GM21528 (cell line): ENCODE measurements around the gene ATXN3.

ENCODE experiments used
- ATAC-seq: cut with Tn5 transposase; IDR thresholded peaks from one replicate; pipeline ENCODE4 v1.9.1; 2021; ENCODE audit warnings: mild to moderate bottlenecking, moderate library complexity; ENCODE audit not compliant: unreplicated experiment, low FRiP score

The ATXN3 gene

DNA sequence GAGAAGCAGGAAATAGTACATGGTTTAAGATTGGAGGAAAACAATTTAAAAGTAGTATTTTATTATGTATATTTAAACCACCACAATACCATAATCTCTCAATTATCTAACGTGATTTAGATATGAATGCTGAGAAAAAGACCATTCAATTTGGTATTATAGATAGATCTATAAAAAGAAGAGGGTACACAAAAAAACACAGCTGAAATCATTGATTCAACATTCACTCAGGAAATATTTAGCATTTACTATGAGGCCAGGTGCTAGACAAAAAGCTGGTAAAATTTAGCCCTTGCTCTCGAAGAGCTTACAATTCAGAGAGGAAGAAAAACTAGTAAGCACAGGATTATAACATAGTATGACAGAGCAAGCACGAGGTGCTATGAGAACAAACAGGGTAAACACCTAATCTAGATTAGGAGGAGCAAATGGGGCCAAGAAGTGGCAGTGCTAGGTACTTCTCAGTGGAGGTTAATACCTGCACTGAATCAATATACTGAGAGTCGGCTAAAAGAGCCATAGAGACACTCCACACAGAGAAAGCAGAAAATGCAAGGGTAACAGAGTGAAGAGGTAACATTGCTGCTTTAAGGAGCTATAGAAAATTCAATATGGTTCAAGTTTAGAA, 94.1 kb downstream of the ATXN3 start:
- no peak for ATAC-seq

DNA sequence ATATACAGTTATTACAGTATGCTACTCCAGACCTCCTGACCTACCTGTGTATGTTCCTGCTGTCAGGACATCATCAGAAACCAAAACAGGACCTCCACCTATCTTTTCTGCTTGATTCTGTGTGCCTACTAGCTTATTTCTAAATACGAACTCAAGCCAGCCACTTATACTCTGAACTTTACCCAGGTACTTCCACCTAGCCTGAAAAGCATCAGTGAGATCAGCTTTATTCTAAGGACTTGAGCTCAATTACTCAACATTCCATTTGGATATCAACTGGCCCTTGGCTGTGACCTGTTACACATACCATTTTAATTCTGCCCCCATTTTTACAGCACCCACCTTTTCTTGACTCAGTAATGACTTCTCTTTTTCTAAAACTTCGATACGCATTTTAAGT, 95.7 kb downstream of the ATXN3 start:
- no peak for ATAC-seq

DNA sequence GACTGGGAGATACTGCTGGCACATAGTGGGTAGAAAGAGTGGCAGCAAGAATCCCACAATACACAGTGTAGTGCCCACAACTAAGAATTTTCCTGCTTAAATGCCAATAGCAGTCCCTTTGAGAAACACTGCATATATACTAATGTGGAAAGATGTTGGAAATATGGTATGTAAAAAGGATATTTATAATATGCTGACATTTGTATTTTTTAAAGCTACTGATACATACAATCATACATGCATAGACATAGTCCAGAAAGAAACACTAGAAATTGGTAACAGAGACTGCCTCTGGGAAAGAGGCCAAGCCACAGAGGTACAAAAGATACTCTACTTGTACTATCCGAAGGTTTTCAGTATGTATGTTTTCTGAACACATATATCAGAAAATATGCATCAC, 96.8 kb downstream of the ATXN3 start:
- no peak for ATAC-seq
